ENCODE measurements around the gene PEPD. TPM values are rescaled to one million over a fixed set of nuclear protein-coding genes. Genes with fewer than 3 reads are reported as not detected.
A peak's percentile ranks its signal among the peaks of the same experiment; 100 is the strongest.

Gene PEPD
- total and polyA plus RNA-seq, 4 donors: 37.3 to 211 (median 117) TPM

- Histone ChIP-seq H3K4me3 (ENCODE audit: low read depth in 1 of 3, low read length in 3 of 3) (no peak overlapping the region), H3K4me1 (ENCODE audit: control insufficient read depth in 4 of 4, insufficient read depth in 4 of 4, low read length in 3 of 4) (peaks cover 18 to 60% (median 38%) of the 10 kb centered on the region in 4 donors), H3K27ac (ENCODE audit: low read depth in 1 of 2, low read length in 2 of 2) (no peak overlapping the region), H3K9ac (ENCODE audit: low read depth in 1 of 2, low read length in 2 of 2) (no peak overlapping the region), H3K36me3 (ENCODE audit: control insufficient read depth in 4 of 4, insufficient read depth in 3 of 4, low read depth in 1 of 4, low read length in 3 of 4) (peaks cover 0 to 4% (median 0%) of the 10 kb centered on the region in 4 donors), H3K27me3 (ENCODE audit: control insufficient read depth in 4 of 4, insufficient read depth in 4 of 4, low read length in 3 of 4) (no peaks in the 10 kb centered on the region), H3K9me3 (ENCODE audit: control insufficient read depth in 4 of 4, low read length in 3 of 4) (no peaks in the 10 kb centered on the region)
- WGBS: 87% methylated on average over 13 of the region's 13 CpGs
- no peak for DNase-seq (ENCODE audit: low spot score)
- TF ChIP-seq YY1 (IDR thresholded peaks at IDR 0.05) (no peak), FOXA1 (IDR thresholded peaks at IDR 0.05) (no peak), JUND (IDR thresholded peaks at IDR 0.05) (no peak), TAF1 (conservative IDR thresholded peaks at IDR 0.05) (no peak), NR2F2 (IDR thresholded peaks at IDR 0.05) (no peak), HNF4A (conservative IDR thresholded peaks at IDR 0.05) (no peak)
Observed at GRCh38 chr19:33408116-33408515, 113.5 kb downstream of the PEPD start.

- Histone ChIP-seq H3K9ac (ENCODE audit: low read depth in 1 of 2, low read length in 2 of 2) (no peak overlapping the region), H3K4me1 (ENCODE audit: control insufficient read depth in 4 of 4, insufficient read depth in 4 of 4, low read length in 3 of 4) (peaks cover 19 to 64% (median 42%) of the 10 kb centered on the region in 4 donors), H3K27me3 (ENCODE audit: control insufficient read depth in 4 of 4, insufficient read depth in 4 of 4, low read length in 3 of 4) (no peaks in the 10 kb centered on the region), H3K27ac (ENCODE audit: low read depth in 1 of 2, low read length in 2 of 2) (peak overlapping the region in 1 of 2 donors; percentile 98), H3K36me3 (ENCODE audit: control insufficient read depth in 4 of 4, insufficient read depth in 3 of 4, low read depth in 1 of 4, low read length in 3 of 4) (peaks cover 0 to 4% (median 0%) of the 10 kb centered on the region in 4 donors), H3K9me3 (ENCODE audit: control insufficient read depth in 4 of 4, low read length in 3 of 4) (no peaks in the 10 kb centered on the region), H3K4me3 (ENCODE audit: low read depth in 1 of 3, low read length in 3 of 3) (no peak overlapping the region)
- WGBS: 82% methylated on average over 12 of the region's 12 CpGs
- DNase-seq (ENCODE audit: low spot score): no peak
- TF ChIP-seq HNF4G (IDR thresholded peaks at IDR 0.05) (no peak), FOXA1 (IDR thresholded peaks at IDR 0.05) (no peak), NR2F2 (IDR thresholded peaks at IDR 0.05) (no peak), FOXA2 (IDR thresholded peaks at IDR 0.05) (no peak), CTCF (IDR thresholded peaks at IDR 0.05; ENCODE audit: low read depth, low read length, missing input control) (no peak), MAX (IDR thresholded peaks at IDR 0.05) (no peak), ATF3 (IDR thresholded peaks at IDR 0.05) (no peak), RXRA (IDR thresholded peaks at IDR 0.05) (no peak), SP1 (IDR thresholded peaks at IDR 0.05) (no peak), TAF1 (conservative IDR thresholded peaks at IDR 0.05) (no peak)
Observed at GRCh38 chr19:33407716-33408115, 113.9 kb downstream of the PEPD start.

DNA sequence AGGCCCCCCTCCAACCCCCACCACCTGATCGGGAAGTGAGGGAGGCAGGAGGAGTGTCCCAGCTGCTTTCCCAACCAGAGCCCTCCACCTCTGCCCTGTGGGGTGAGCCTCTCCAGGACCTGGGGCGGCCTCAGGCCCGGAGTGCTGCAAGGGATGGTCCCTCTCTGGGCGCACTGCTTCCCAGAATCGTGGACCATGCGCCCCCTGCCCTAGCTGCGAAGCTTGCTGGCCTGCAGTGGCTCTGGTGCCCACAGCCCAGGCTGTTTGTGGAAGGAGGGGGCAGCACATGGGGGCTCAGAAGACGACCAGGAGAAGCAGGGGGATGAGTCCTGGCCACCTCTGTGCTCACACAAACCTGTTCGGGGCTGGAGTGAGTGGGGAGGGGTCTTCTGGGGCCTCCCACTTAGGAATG lies 114.4 kb downstream of the PEPD start:
- no peaks in the 10 kb centered on the region for H3K27me3 ChIP-seq (ENCODE audit: control insufficient read depth in 4 of 4, insufficient read depth in 4 of 4, low read length in 3 of 4)
- H3K27ac ChIP-seq (ENCODE audit: low read depth in 1 of 2, low read length in 2 of 2): peak overlapping the region in 1 of 2 donors; percentile 98
- no peaks in the 10 kb centered on the region for H3K9me3 ChIP-seq (ENCODE audit: control insufficient read depth in 4 of 4, low read length in 3 of 4)
- H3K4me3 ChIP-seq (ENCODE audit: low read depth in 1 of 3, low read length in 3 of 3): no peak overlapping the region
- DNase-seq (ENCODE audit: low spot score): no peak
- TF ChIP-seq TAF1 (conservative IDR thresholded peaks at IDR 0.05) (no peak), FOXA2 (IDR thresholded peaks at IDR 0.05) (no peak), ZBTB33 (IDR thresholded peaks at IDR 0.05) (no peak), RXRA (IDR thresholded peaks at IDR 0.05) (no peak), FOXA1 (IDR thresholded peaks at IDR 0.05) (no peak), SP1 (IDR thresholded peaks at IDR 0.05) (no peak), HNF4A (conservative IDR thresholded peaks at IDR 0.05) (no peak), REST (IDR thresholded peaks at IDR 0.05) (no peak), ATF3 (IDR thresholded peaks at IDR 0.05) (no peak), JUND (IDR thresholded peaks at IDR 0.05) (no peak), MAX (IDR thresholded peaks at IDR 0.05) (no peak), RAD21 (IDR thresholded peaks at IDR 0.05) (no peak), HNF4G (IDR thresholded peaks at IDR 0.05) (no peak)
- H3K9ac ChIP-seq (ENCODE audit: low read depth in 1 of 2, low read length in 2 of 2): no peak overlapping the region
- H3K4me1 ChIP-seq (ENCODE audit: control insufficient read depth in 4 of 4, insufficient read depth in 4 of 4, low read length in 3 of 4): peaks cover 24 to 69% (median 46%) of the 10 kb centered on the region in 4 donors
- 44% methylated on average over 9 of the region's 9 CpGs for WGBS
- peaks cover 0 to 4% (median 0%) of the 10 kb centered on the region in 4 donors for H3K36me3 ChIP-seq (ENCODE audit: control insufficient read depth in 4 of 4, insufficient read depth in 3 of 4, low read depth in 1 of 4, low read length in 3 of 4)

All from liver (tissue), 9 donors.